Testis (tissue), 3 donors: ENCODE results near the gene OGN. TPM values are rescaled to one million over a fixed set of nuclear protein-coding genes. Genes with fewer than 3 reads are reported as not detected.

Source experiments
- DNase-seq: peaks from one replicate; pipeline ENCODE4 v3.0.0-alpha.2; 2019
- H3K27ac ChIP-seq, 2 donors: fragments of 200-600 bp; sonication (generic); one replicate each; pipeline ENCODE4 v1.5.1; 2019
- H3K27me3 ChIP-seq: fragments of 200-600 bp; sonication (generic); one replicate; pipeline ENCODE4 v1.5.1; 2019
- H3K36me3 ChIP-seq: fragments of 200-600 bp; sonication (generic); one replicate; pipeline ENCODE4 v1.5.1; 2017; ENCODE audit warnings: low read depth; ENCODE audit errors: missing control alignments
- H3K4me1 ChIP-seq: fragments of 200-600 bp; sonication (generic); one replicate; pipeline ENCODE4 v1.5.1; 2019
- H3K4me3 ChIP-seq, 2 donors: fragments of 200-600 bp; sonication (generic); one replicate each; pipeline ENCODE4 v1.5.1; 2017 to 2019
- H3K9me3 ChIP-seq: fragments of 200-600 bp; sonication (generic); one replicate; pipeline ENCODE4 v1.5.1; 2017
- CTCF ChIP-seq, 3 experiments: fragments of 450-650 bp in 2 of 3; fragments of 200-600 bp in 1 of 3; sonication (generic) in 1 of 3; IDR thresholded peaks; one replicate each; pipeline ENCODE4 v1.5.1; 2016 to 2019; ENCODE audit warnings: antibody characterized with exemption in 3 of 3, mild to moderate bottlenecking in 2 of 3, moderate library complexity in 1 of 3
- POLR2A ChIP-seq: fragments of 450-650 bp; IDR thresholded peaks from one replicate; pipeline ENCODE4 v1.6.1; 2017; ENCODE audit warnings: antibody characterized with exemption, mild to moderate bottlenecking, moderate library complexity
- WGBS, 2 donors: methylation state at CpG; one replicate each; pipeline ENCODE4 v1.1.5; 2018; 5-methylcytosine and 5-hydroxymethylcytosine counted together
- intact Hi-C: fragments of 100-400 bp; cut with DNase I; formaldehyde crosslinking; loops from one replicate; pipeline ENCODE4 v1.15.1; 2023; ENCODE audit warnings: low total_unique reads
- polyA plus RNA-seq: library from polyadenylated mRNA; stranded (reverse); fragments of 350-450 nt; fragmentation: Illumina TruSeq; extraction: RNeasy Lipid Tissue Mini Kit (QIAGEN cat#74804); gene quantifications from one replicate; pipeline ENCODE4 v1.2.3, GENCODE V29; 2014; ENCODE audit warnings: low read depth, low replicate concordance; ENCODE audit not compliant: insufficient read depth
- total RNA-seq, 2 donors: library from RNA; depleted of rRNA; stranded (reverse); fragments of >200 nt; gene quantifications; one replicate each; pipeline ENCODE4 v1.2.3, GENCODE V29; 2016

Gene OGN
- total and polyA plus RNA-seq, 3 donors from 2014 or later, result 4.9 to 18.4 (median 9.5) TPM

- Histone ChIP-seq H3K27ac (no peak overlapping the region), H3K4me1 (no peaks in the 10 kb centered on the region), H3K9me3 (no peaks in the 10 kb centered on the region), H3K27me3 (no peaks in the 10 kb centered on the region), H3K4me3 (no peak overlapping the region), H3K36me3 (no peaks in the 10 kb centered on the region)
- DNase-seq, result no peak
- WGBS, 2 donors, result 97 to 98% methylated on average over 2 of the region's 2 CpGs
- no peak for TF ChIP-seq POLR2A
- TF ChIP-seq CTCF (IDR thresholded peaks at IDR 0.05), result no peak
- intact Hi-C loops, result no loop called here
Observed at GRCh38 chr9:92380603-92381002, 23.8 kb downstream of the OGN start.

- TF ChIP-seq POLR2A, result no peak
- H3K4me3 ChIP-seq, result no peak overlapping the region
- no peaks in the 10 kb centered on the region for H3K27me3 ChIP-seq
- H3K4me1 ChIP-seq, result no peaks in the 10 kb centered on the region
- no peaks in the 10 kb centered on the region for H3K36me3 ChIP-seq
- H3K9me3 ChIP-seq, result no peaks in the 10 kb centered on the region
- intact Hi-C loops, result no loop called here
- no peak overlapping the region for H3K27ac ChIP-seq
- no peak for DNase-seq
- 88 to 89% methylated on average over 7 of the region's 7 CpGs for WGBS, 2 donors
Observed at GRCh38 chr9:92378865-92379560, 25.4 kb downstream of the OGN start.

- Histone ChIP-seq H3K9me3 (no peaks in the 10 kb centered on the region), H3K4me1 (no peaks in the 10 kb centered on the region), H3K27ac (no peak overlapping the region), H3K27me3 (no peaks in the 10 kb centered on the region), H3K36me3 (no peaks in the 10 kb centered on the region), H3K4me3 (no peak overlapping the region)
- no peak for TF ChIP-seq CTCF (IDR thresholded peaks at IDR 0.05)
- no peak for TF ChIP-seq POLR2A
- DNase-seq, result no peak
- intact Hi-C loops, result no loop called here
- WGBS, 2 donors, result 77 to 86% methylated on average over 2 of the region's 2 CpGs
Observed at GRCh38 chr9:92377876-92378275, 26.5 kb downstream of the OGN start.

GRCh38 chr9:92373167-92373566 is 31.2 kb downstream of the OGN start:
- intact Hi-C loops, result no loop called here
- no peak for DNase-seq
- 98% methylated on average over 2 of the region's 2 CpGs for WGBS, 2 donors
- Histone ChIP-seq H3K27me3 (no peaks in the 10 kb centered on the region), H3K36me3 (no peaks in the 10 kb centered on the region), H3K4me3 (no peak overlapping the region), H3K27ac (no peak overlapping the region), H3K9me3 (no peaks in the 10 kb centered on the region), H3K4me1 (no peaks in the 10 kb centered on the region)
- TF ChIP-seq CTCF (IDR thresholded peaks at IDR 0.05) (no peak), POLR2A (no peak)

- intact Hi-C loops, result no loop called here
- no peaks in the 10 kb centered on the region for H3K4me1 ChIP-seq
- H3K9me3 ChIP-seq, result no peaks in the 10 kb centered on the region
- no peak for TF ChIP-seq CTCF (IDR thresholded peaks at IDR 0.05)
- TF ChIP-seq POLR2A, result no peak
- 46 to 72% methylated on average over 2 of the region's 2 CpGs for WGBS, 2 donors
- no peak overlapping the region for H3K27ac ChIP-seq
- no peaks in the 10 kb centered on the region for H3K36me3 ChIP-seq
- no peaks in the 10 kb centered on the region for H3K27me3 ChIP-seq
- no peak for DNase-seq
- H3K4me3 ChIP-seq, result no peak overlapping the region
Observed at GRCh38 chr9:92369075-92369474, 35.3 kb downstream of the OGN start.
